HL-60 (cell line): Measurements from ENCODE around the gene REPS1.
"Not testable (repeated sequence)": the region's sequence is repeated elsewhere in the genome, so short reads cannot be mapped to it uniquely, and the experiment has no call there.

ENCODE experiments used
- GABPA ChIP-seq: IDR thresholded peaks from 2 replicates; pipeline ENCODE4 v1.6.1; 2012; ENCODE audit warnings: low read depth
- POLR2AphosphoS5 ChIP-seq: IDR thresholded peaks from 2 replicates; pipeline ENCODE4 v1.6.1; 2012; ENCODE audit warnings: low read depth
- TF ChIP-seq, protein P1 (sequence below): IDR thresholded peaks from one replicate; pipeline ENCODE4 v1.5.1; 2011; ENCODE audit warnings: low read length, control low read depth, inconsistent platforms; ENCODE audit not compliant: insufficient read depth
- TF ChIP-seq, protein P2 (sequence below): IDR thresholded peaks from 2 replicates; pipeline ENCODE4 v1.6.1; 2012; ENCODE audit warnings: low read depth; ENCODE audit not compliant: insufficient replicate concordance

DNA sequence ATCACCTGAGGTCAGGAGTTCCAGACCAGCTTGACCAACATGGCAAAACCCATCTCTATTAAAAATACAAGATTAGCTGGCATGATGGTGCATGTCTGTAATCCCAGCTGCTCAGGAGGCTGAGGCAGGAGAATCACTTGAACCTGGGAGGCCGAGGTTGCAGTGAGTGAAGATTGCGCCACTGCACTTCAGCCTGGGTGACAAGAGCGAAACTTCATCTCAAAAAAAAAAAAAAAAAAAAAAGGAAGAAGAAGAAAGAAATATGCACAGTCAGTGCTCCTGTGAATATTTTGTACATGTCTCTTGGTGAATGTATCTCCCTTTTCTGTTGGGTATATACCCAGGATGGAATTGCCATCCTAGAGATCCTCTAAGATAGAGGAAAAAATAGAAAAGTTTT lies 37.4 kb upstream of the REPS1 start:
- TF ChIP-seq, protein P1, sequence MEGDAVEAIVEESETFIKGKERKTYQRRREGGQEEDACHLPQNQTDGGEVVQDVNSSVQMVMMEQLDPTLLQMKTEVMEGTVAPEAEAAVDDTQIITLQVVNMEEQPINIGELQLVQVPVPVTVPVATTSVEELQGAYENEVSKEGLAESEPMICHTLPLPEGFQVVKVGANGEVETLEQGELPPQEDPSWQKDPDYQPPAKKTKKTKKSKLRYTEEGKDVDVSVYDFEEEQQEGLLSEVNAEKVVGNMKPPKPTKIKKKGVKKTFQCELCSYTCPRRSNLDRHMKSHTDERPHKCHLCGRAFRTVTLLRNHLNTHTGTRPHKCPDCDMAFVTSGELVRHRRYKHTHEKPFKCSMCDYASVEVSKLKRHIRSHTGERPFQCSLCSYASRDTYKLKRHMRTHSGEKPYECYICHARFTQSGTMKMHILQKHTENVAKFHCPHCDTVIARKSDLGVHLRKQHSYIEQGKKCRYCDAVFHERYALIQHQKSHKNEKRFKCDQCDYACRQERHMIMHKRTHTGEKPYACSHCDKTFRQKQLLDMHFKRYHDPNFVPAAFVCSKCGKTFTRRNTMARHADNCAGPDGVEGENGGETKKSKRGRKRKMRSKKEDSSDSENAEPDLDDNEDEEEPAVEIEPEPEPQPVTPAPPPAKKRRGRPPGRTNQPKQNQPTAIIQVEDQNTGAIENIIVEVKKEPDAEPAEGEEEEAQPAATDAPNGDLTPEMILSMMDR, result not testable (repeated sequence)
- TF ChIP-seq POLR2AphosphoS5, GABPA: not testable (repeated sequence)
- TF ChIP-seq, protein P2, sequence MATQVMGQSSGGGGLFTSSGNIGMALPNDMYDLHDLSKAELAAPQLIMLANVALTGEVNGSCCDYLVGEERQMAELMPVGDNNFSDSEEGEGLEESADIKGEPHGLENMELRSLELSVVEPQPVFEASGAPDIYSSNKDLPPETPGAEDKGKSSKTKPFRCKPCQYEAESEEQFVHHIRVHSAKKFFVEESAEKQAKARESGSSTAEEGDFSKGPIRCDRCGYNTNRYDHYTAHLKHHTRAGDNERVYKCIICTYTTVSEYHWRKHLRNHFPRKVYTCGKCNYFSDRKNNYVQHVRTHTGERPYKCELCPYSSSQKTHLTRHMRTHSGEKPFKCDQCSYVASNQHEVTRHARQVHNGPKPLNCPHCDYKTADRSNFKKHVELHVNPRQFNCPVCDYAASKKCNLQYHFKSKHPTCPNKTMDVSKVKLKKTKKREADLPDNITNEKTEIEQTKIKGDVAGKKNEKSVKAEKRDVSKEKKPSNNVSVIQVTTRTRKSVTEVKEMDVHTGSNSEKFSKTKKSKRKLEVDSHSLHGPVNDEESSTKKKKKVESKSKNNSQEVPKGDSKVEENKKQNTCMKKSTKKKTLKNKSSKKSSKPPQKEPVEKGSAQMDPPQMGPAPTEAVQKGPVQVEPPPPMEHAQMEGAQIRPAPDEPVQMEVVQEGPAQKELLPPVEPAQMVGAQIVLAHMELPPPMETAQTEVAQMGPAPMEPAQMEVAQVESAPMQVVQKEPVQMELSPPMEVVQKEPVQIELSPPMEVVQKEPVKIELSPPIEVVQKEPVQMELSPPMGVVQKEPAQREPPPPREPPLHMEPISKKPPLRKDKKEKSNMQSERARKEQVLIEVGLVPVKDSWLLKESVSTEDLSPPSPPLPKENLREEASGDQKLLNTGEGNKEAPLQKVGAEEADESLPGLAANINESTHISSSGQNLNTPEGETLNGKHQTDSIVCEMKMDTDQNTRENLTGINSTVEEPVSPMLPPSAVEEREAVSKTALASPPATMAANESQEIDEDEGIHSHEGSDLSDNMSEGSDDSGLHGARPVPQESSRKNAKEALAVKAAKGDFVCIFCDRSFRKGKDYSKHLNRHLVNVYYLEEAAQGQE, result not testable (repeated sequence)
